KMS-11 (cell line): ENCODE measurements around the gene REPS2.

Experiments used
- H2AFZ ChIP-seq: fragments of 200-600 bp; sonication (generic); 2 replicates; pipeline ENCODE4 v1.6.1; 2016; ENCODE audit warnings: antibody characterized with exemption, mixed run types, low read depth
- H3K27ac ChIP-seq: fragments of 200-600 bp; sonication (generic); 2 replicates; pipeline ENCODE4 v1.6.1; 2016; ENCODE audit warnings: mild to moderate bottlenecking, mixed run types
- H3K27me3 ChIP-seq: fragments of 200-600 bp; sonication (generic); 2 replicates; pipeline ENCODE4 v1.6.1; 2017; ENCODE audit warnings: mild to moderate bottlenecking, low read depth, mixed run types, moderate library complexity; ENCODE audit not compliant: insufficient read depth
- H3K36me3 ChIP-seq: fragments of 200-600 bp; sonication (generic); 2 replicates; pipeline ENCODE4 v1.6.1; 2017; ENCODE audit warnings: mild to moderate bottlenecking, mixed run types; ENCODE audit not compliant: insufficient read depth
- H3K4me1 ChIP-seq: fragments of 200-600 bp; sonication (generic); 2 replicates; pipeline ENCODE4 v1.6.1; 2016; ENCODE audit warnings: mild to moderate bottlenecking, low read depth, mixed run types; ENCODE audit not compliant: poor library complexity, severe bottlenecking
- H3K4me2 ChIP-seq: fragments of 200-600 bp; sonication (generic); 2 replicates; pipeline ENCODE4 v1.7.0; 2016; ENCODE audit warnings: mild to moderate bottlenecking, mixed run types
- H3K4me3 ChIP-seq: fragments of 200-600 bp; sonication (generic); IDR thresholded peaks from 2 replicates; pipeline ENCODE4 v1.6.1; 2017; ENCODE audit warnings: low read depth, low read length, mixed read lengths; ENCODE audit not compliant: insufficient read depth
- H3K79me2 ChIP-seq: fragments of 200-600 bp; sonication (generic); 2 replicates; pipeline ENCODE4 v1.6.1; 2016; ENCODE audit warnings: low read depth, mixed run types; ENCODE audit not compliant: insufficient read depth
- H3K9ac ChIP-seq: fragments of 200-600 bp; sonication (generic); 2 replicates; pipeline ENCODE4 v1.6.1; 2016; ENCODE audit warnings: mild to moderate bottlenecking, mixed run types
- H4K20me1 ChIP-seq: fragments of 200-600 bp; sonication (generic); 2 replicates; pipeline ENCODE4 v1.6.1; 2016; ENCODE audit warnings: mild to moderate bottlenecking, mixed run types; ENCODE audit not compliant: insufficient read depth
- TF ChIP-seq, protein P1 (sequence below): fragments of 200-600 bp; sonication (generic); conservative IDR thresholded peaks from 2 replicates; pipeline ENCODE4 v1.6.1; 2017; ENCODE audit warnings: low read depth, mild to moderate bottlenecking, antibody characterized with exemption, low read length, moderate library complexity, mixed read lengths

Gene REPS2

DNA sequence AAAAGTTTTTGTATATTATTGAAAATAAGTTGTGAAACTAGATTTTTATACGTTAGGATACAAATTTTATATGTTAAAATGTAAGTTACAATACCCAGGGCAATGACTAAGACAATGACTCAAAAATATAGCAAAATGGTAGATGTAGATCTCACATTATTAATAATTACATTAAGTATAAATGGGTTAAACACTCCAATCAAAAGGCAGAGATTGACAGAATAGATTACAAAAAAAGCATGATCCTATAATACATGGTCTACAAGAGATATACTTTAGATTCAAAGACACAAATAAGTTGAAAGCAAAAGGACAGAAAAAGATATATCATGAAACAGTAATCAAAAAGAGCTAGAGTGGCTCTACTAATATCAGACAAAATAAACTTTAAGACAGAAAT is 217.6 kb downstream of the REPS2 start:
- no peak overlapping the region for H3K4me2 ChIP-seq
- no peak overlapping the region for H3K27ac ChIP-seq
- TF ChIP-seq, protein P1, sequence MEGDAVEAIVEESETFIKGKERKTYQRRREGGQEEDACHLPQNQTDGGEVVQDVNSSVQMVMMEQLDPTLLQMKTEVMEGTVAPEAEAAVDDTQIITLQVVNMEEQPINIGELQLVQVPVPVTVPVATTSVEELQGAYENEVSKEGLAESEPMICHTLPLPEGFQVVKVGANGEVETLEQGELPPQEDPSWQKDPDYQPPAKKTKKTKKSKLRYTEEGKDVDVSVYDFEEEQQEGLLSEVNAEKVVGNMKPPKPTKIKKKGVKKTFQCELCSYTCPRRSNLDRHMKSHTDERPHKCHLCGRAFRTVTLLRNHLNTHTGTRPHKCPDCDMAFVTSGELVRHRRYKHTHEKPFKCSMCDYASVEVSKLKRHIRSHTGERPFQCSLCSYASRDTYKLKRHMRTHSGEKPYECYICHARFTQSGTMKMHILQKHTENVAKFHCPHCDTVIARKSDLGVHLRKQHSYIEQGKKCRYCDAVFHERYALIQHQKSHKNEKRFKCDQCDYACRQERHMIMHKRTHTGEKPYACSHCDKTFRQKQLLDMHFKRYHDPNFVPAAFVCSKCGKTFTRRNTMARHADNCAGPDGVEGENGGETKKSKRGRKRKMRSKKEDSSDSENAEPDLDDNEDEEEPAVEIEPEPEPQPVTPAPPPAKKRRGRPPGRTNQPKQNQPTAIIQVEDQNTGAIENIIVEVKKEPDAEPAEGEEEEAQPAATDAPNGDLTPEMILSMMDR = no peak
- no peaks in the 10 kb centered on the region for H3K36me3 ChIP-seq
- H3K79me2 ChIP-seq = no peaks in the 10 kb centered on the region
- H3K4me1 ChIP-seq = no peaks in the 10 kb centered on the region
- no peaks in the 10 kb centered on the region for H3K27me3 ChIP-seq
- no peak overlapping the region for H3K4me3 ChIP-seq
- H3K9ac ChIP-seq = no peak overlapping the region
- no peaks in the 10 kb centered on the region for H4K20me1 ChIP-seq
- H2AFZ ChIP-seq = no peak overlapping the region

DNA sequence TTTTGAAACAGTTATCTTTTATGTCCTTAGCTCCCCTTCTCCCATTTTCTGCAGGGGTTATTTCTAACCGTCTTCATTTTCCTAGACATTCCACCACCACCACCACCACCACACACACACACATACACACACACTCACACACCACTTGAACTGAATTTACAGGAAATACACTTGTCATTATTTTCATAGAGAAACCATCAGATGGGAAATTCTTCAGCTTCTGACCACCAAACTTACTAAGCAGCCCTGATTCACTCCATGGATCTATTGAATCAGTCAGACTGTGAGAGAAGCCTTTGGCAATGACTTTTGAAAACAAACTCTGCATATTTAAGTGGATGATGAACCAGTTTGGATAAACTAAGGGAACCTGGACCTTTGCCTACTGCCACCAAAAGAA is 218.5 kb downstream of the REPS2 start:
- TF ChIP-seq, protein P1 = no peak
- no peaks in the 10 kb centered on the region for H3K4me1 ChIP-seq
- H3K9ac ChIP-seq = no peak overlapping the region
- H3K4me2 ChIP-seq = no peak overlapping the region
- no peak overlapping the region for H3K4me3 ChIP-seq
- no peak overlapping the region for H3K27ac ChIP-seq
- H4K20me1 ChIP-seq = no peaks in the 10 kb centered on the region
- no peaks in the 10 kb centered on the region for H3K27me3 ChIP-seq
- H3K79me2 ChIP-seq = no peaks in the 10 kb centered on the region
- H2AFZ ChIP-seq = no peak overlapping the region
- no peaks in the 10 kb centered on the region for H3K36me3 ChIP-seq

DNA sequence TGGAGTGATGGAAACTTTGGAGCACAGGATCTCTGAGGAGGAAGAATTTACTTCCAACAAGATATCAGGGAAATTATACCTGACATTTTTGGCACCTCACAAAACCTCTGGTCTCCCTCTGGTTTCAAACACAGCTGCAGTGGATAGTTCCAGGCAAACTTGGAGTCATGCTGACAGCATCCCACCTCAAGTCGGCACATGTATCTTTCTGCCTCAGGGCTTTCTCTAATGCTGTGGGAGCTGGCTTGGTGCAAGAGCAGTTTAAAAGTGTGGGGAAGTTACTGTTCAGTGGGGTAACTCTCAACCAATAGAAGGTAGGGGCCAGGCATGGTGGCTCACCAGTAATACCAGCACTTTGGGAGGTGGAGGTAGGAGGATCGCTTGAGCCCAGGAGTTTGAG is 221.5 kb downstream of the REPS2 start:
- Histone ChIP-seq H3K9ac (no peak overlapping the region), H3K4me1 (no peaks in the 10 kb centered on the region), H2AFZ (no peak overlapping the region), H3K27ac (no peak overlapping the region), H3K4me3 (no peak overlapping the region), H3K4me2 (no peak overlapping the region), H3K27me3 (no peaks in the 10 kb centered on the region), H3K36me3 (no peaks in the 10 kb centered on the region), H3K79me2 (no peaks in the 10 kb centered on the region), H4K20me1 (no peaks in the 10 kb centered on the region)
- TF ChIP-seq, protein P1 = no peak

DNA sequence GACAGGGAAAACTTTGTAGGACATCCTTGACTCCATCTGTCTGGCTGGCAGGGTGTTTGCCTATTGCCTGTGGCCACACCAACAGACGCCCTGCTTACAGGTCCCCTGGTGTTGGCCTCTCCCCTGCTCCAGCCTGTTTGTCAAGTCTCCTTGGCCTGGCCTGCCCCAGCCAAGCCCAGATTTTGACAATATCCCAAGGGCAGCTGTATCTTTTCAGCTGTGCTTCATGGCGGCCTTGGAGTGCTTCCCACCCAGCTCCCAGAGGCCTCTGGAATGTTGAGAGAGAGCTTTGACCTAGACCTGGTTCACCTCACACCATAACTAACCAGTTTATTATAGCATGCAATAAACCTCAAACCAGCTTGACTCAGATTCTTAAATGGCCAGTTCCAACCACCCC is 224.5 kb downstream of the REPS2 start:
- Histone ChIP-seq H3K9ac (no peak overlapping the region), H3K79me2 (no peaks in the 10 kb centered on the region)

More for the DNA sequence above, 224.5 kb downstream of the REPS2 start:
- Histone ChIP-seq H4K20me1 (no peaks in the 10 kb centered on the region), H2AFZ (no peak overlapping the region), H3K4me1 (no peaks in the 10 kb centered on the region), H3K4me3 (no peak overlapping the region), H3K4me2 (no peak overlapping the region), H3K27me3 (no peaks in the 10 kb centered on the region), H3K27ac (no peak overlapping the region), H3K36me3 (no peaks in the 10 kb centered on the region)
- TF ChIP-seq, protein P1 = no peak
